Colonic mucosa (tissue), 4 donors: Measurements from ENCODE around the gene RAD18. TPM values are rescaled to one million over a fixed set of nuclear protein-coding genes. Genes with fewer than 3 reads are reported as not detected.

Experiments
- DNase-seq: peaks from one replicate; pipeline ENCODE4 v3.0.0-alpha.2; 2020
- H3K27ac ChIP-seq: fragments of 200-600 bp; one replicate; pipeline ENCODE4 v1.8.0; 2021
- H3K27me3 ChIP-seq: fragments of 200-600 bp; one replicate; pipeline ENCODE4 v1.8.0; 2021
- H3K36me3 ChIP-seq: fragments of 200-600 bp; one replicate; pipeline ENCODE4 v1.8.0; 2021
- H3K4me1 ChIP-seq: fragments of 200-600 bp; one replicate; pipeline ENCODE4 v1.8.0; 2021; ENCODE audit warnings: mild to moderate bottlenecking
- H3K4me3 ChIP-seq: fragments of 200-600 bp; one replicate; pipeline ENCODE4 v1.8.0; 2021
- H3K9ac ChIP-seq, 2 donors: one replicate each; pipeline ENCODE4 v1.7.0; 2013; ENCODE audit warnings: control low read depth in 2 of 2, low read depth in 2 of 2, low read length in 2 of 2
- H3K9me3 ChIP-seq: fragments of 200-600 bp; one replicate; pipeline ENCODE4 v1.8.0; 2021
- intact Hi-C: fragments of 100-400 bp; cut with DNase I; formaldehyde crosslinking; loops from one replicate; pipeline ENCODE4 v1.14.1; 2022
- total RNA-seq, 2 donors: library from RNA; stranded (reverse); fragmentation: NEBNext Ultra II Directional in 1 of 2; extraction: Animal tissue kit (Norgen Biotek cat#: 25700) in 1 of 2; gene quantifications; one replicate each; pipeline ENCODE4 v1.2.1, GENCODE V29; 2021
- TF ChIP-seq, protein P1 (sequence below): fragments of 200-600 bp; IDR thresholded peaks from one replicate; pipeline ENCODE4 v1.8.0; 2022; ENCODE audit warnings: antibody characterized with exemption, mild to moderate bottlenecking
- donor health status: healthy.
- donor health status: DM: no; HTN: no; CAD: no.
- donor health status: DM: no; HTN: no; CAD: no.

Gene RAD18
- total RNA-seq, 2 donors from 2014 or later: 12.2 to 25.9 TPM

DNA sequence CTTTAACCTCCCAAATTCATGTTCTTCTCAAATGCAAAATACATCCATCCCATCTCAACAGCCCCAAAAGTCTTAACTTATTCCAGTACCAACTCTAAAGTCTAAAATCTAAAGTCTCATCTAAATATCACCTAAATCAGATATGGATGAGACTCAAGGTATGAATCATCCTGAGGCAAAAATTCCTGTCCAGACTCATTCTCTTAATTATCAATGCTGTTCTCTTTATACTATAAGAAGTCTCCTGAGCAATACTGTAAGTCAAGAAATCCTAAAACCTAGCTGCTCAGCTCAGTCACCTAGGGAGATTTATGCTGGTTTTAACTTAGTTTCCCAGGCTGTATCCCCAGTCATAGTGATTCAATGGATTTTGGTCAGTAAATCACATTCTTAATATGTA lies 11.1 kb downstream of the RAD18 start:
- no peak for DNase-seq
- Histone ChIP-seq H3K4me1 (no peaks in the 10 kb centered on the region), H3K9ac (no peak overlapping the region), H3K36me3 (no peaks in the 10 kb centered on the region), H3K4me3 (no peak overlapping the region), H3K27ac (no peak overlapping the region), H3K27me3 (no peaks in the 10 kb centered on the region), H3K9me3 (no peaks in the 10 kb centered on the region)
- TF ChIP-seq, protein P1, sequence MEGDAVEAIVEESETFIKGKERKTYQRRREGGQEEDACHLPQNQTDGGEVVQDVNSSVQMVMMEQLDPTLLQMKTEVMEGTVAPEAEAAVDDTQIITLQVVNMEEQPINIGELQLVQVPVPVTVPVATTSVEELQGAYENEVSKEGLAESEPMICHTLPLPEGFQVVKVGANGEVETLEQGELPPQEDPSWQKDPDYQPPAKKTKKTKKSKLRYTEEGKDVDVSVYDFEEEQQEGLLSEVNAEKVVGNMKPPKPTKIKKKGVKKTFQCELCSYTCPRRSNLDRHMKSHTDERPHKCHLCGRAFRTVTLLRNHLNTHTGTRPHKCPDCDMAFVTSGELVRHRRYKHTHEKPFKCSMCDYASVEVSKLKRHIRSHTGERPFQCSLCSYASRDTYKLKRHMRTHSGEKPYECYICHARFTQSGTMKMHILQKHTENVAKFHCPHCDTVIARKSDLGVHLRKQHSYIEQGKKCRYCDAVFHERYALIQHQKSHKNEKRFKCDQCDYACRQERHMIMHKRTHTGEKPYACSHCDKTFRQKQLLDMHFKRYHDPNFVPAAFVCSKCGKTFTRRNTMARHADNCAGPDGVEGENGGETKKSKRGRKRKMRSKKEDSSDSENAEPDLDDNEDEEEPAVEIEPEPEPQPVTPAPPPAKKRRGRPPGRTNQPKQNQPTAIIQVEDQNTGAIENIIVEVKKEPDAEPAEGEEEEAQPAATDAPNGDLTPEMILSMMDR: no peak
- intact Hi-C loops: no loop called here

DNA sequence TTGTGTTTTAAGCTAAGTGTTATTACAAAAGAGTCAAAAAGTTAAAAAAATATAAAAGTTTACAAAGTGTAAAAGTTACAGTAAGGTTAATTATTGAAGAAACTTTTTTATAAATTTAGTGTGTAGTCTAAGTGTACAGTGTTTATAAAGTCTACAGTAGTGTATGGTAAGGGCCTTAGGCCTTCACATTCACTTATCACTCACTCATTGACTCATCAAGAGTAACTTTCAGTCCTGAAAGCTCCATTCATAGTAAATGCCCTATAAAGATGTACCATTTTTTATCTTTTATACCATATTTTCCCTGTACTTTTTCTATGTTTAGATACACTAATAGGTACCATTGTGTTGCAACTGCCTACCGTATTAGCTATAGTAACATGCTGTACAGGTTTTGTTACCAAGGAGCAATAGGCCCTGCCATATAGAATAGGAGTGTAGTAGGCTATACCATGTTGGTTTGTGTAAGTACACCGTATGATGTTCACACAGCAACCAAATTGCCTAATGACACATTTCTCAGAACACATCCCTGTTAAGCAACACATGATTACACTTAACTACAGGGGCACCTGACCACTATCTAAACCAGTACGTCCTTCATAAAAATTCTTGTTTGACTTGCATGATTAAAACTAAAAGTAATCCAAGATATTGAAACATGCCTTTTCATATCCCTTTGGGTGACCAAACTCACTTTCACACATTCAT lies 17.2 kb downstream of the RAD18 start:
- Histone ChIP-seq H3K4me3 (no peak overlapping the region), H3K27ac (no peak overlapping the region), H3K36me3 (no peaks in the 10 kb centered on the region), H3K27me3 (no peaks in the 10 kb centered on the region), H3K4me1 (no peaks in the 10 kb centered on the region), H3K9ac (no peak overlapping the region), H3K9me3 (no peaks in the 10 kb centered on the region)
- intact Hi-C loops: no loop called here
- TF ChIP-seq, protein P1: no peak
- no peak for DNase-seq

DNA sequence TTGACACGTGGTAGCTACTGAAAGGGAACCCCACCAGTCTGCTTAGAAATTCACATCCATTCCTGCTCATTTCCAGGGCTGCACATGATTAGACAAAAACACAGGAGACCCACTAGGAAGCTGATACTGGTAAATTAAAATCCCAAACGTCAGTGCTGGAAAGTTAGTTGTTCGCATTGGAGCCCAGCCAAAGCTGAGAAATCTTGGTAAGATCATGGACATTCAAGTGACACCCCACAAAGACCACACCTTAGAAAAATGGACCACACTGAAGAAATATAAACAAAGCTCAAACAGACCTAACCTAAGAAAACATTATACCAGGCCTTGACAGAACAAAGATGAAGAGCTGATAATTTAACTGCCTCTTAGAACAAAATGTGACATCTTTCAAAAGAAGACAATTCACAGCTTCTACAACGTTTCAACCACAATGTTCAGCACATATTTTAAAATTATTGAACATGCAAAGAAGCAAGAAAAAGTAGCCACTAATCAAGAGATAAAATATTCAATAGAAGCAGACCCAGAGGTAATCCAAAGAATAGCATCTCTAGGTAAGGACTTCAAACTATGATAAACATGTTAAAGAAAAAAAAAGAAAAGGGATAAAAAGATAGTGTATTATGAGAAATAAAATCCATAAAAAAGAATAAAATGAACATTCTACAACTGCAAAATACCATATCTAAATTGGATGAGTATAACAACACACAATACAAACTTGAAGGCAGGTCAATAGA lies 20.4 kb downstream of the RAD18 start:
- Histone ChIP-seq H3K4me1 (no peaks in the 10 kb centered on the region), H3K36me3 (no peaks in the 10 kb centered on the region), H3K9ac (no peak overlapping the region), H3K27ac (no peak overlapping the region), H3K9me3 (no peaks in the 10 kb centered on the region), H3K27me3 (no peaks in the 10 kb centered on the region), H3K4me3 (no peak overlapping the region)
- TF ChIP-seq, protein P1: no peak
- intact Hi-C loops: no loop called here
- no peak for DNase-seq

DNA sequence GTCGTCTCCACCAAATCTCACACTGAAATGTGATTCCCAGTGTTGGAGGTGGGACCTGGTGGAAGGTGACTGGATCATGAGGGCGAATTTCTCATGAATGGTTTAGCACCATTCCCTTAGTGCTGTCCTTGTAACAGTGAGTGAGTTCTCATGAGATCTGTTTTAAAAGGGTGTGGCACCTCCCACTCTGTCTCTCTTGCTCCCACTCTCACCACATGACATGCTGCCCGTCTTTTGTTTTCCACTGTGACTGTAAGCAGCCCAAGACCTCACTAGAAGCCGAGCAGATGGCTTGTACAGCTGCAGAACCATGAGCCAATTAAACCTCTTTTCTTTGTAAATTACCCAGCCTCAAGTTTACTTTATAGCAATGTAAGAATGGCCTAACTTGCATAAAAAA lies 21.2 kb downstream of the RAD18 start:
- DNase-seq: no peak
- TF ChIP-seq, protein P1: no peak
- Histone ChIP-seq H3K27ac (no peak overlapping the region), H3K9me3 (no peaks in the 10 kb centered on the region), H3K4me1 (no peaks in the 10 kb centered on the region), H3K27me3 (no peaks in the 10 kb centered on the region), H3K36me3 (no peaks in the 10 kb centered on the region), H3K4me3 (no peak overlapping the region), H3K9ac (no peak overlapping the region)
- intact Hi-C loops: no loop called here

DNA sequence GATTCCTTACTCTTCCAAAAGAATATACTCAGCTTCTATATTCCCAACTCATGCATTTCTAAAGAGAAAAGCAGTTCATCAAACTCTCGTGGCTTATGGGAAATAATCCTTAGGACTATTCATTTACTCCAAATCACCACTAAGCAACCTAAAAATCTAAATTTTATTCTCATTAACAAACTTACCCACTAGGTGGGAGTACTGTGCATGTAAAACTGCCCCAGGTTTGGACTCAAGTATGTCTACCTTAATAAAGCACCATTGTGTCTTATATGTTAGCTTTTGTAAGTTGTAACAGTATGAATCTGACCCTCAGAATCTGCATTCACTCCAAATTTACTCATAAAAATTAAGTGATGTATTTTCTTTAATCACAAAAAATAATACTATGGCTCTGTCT lies 25.3 kb downstream of the RAD18 start:
- no peaks in the 10 kb centered on the region for H3K9me3 ChIP-seq
- intact Hi-C loops: no loop called here
- H3K4me3 ChIP-seq: no peak overlapping the region
- no peaks in the 10 kb centered on the region for H3K36me3 ChIP-seq
- no peaks in the 10 kb centered on the region for H3K27me3 ChIP-seq
- H3K27ac ChIP-seq: no peak overlapping the region
- no peak overlapping the region for H3K9ac ChIP-seq
- H3K4me1 ChIP-seq: no peaks in the 10 kb centered on the region
- DNase-seq: no peak
- TF ChIP-seq, protein P1: no peak
